NCI-H146 (cell line): ENCODE results near the gene C6orf47.
"Not testable (repeated sequence)": the region's sequence is repeated elsewhere in the genome, so short reads cannot be mapped to it uniquely, and the experiment has no call there.

ENCODE experiments used
- DNase-seq: peaks from one replicate; lab custom pipeline; 2025; lab: John Stamatoyannopoulos, UW

C6orf47 gene

GRCh38 chr6:31660381-31661261 lies at the start of gene C6orf47:
C6orf47 (minus strand) TSS chr6:31660778; CDS start chr6:31659947, 831 bp downstream.
- peak; percentile 90 for DNase-seq

- DNase-seq: not testable (repeated sequence)
Measured at GRCh38 chr6:31709157-31709556, 48.6 kb upstream of the C6orf47 start.

- no peak for DNase-seq
Measured at GRCh38 chr6:31708224-31708623, 47.6 kb upstream of the C6orf47 start.

GRCh38 chr6:31707701-31708100 lies 47.1 kb upstream of the C6orf47 start:
- no peak for DNase-seq

GRCh38 chr6:31706599-31706998 lies 46.0 kb upstream of the C6orf47 start, which contains the start of gene LY6G6F:
LY6G6F (plus strand) TSS chr6:31706866; CDS start chr6:31706907, 41 bp downstream.
- DNase-seq: no peak

GRCh38 chr6:31705931-31706330 lies 45.4 kb upstream of the C6orf47 start:
- DNase-seq: no peak

GRCh38 chr6:31702819-31703716 lies 42.5 kb upstream of the C6orf47 start, which contains the start of gene ABHD16A:
ABHD16A (minus strand) TSS chr6:31703324; CDS start chr6:31703281, 43 bp downstream.
- DNase-seq: peak; percentile 98

GRCh38 chr6:31702405-31702818 lies 41.8 kb upstream of the C6orf47 start:
- peak; percentile 40 for DNase-seq

GRCh38 chr6:31701666-31702404 lies 41.3 kb upstream of the C6orf47 start:
- DNase-seq: peak; percentile 69

- no peak for DNase-seq
Measured at GRCh38 chr6:31700740-31701401, 40.3 kb upstream of the C6orf47 start.

- DNase-seq: no peak
Measured at GRCh38 chr6:31697555-31697954, 37.0 kb upstream of the C6orf47 start.

GRCh38 chr6:31693535-31693934 lies 33.0 kb upstream of the C6orf47 start:
- DNase-seq: no peak

GRCh38 chr6:31692886-31693285 lies 32.3 kb upstream of the C6orf47 start:
- DNase-seq: no peak

- no peak for DNase-seq
Measured at GRCh38 chr6:31692353-31692752, 31.8 kb upstream of the C6orf47 start.

GRCh38 chr6:31691564-31692108 lies 31.1 kb upstream of the C6orf47 start:
- DNase-seq: no peak

- no peak for DNase-seq
Measured at GRCh38 chr6:31691078-31691463, 30.5 kb upstream of the C6orf47 start.

GRCh38 chr6:31690231-31691077 lies 29.9 kb upstream of the C6orf47 start:
- no peak for DNase-seq

GRCh38 chr6:31689249-31690110 lies 28.9 kb upstream of the C6orf47 start:
- no peak for DNase-seq
